ENCODE measurements around the gene PLCH1. TPM values are rescaled to one million over a fixed set of nuclear protein-coding genes. Genes with fewer than 3 reads are reported as not detected.

Gene PLCH1
- total RNA-seq, 1 experiment from 2014 or later, result 5.2 TPM

- H3K4me3 ChIP-seq (ENCODE audit: insufficient read depth, low read depth, low read length), result no peak overlapping the region
- H3K36me3 ChIP-seq (replicated peaks; ENCODE audit: control insufficient read depth, insufficient read depth, low read length), result no peaks in the 10 kb centered on the region
- H3K27me3 ChIP-seq (ENCODE audit: control insufficient read depth, insufficient read depth, low read length), result no peaks in the 10 kb centered on the region
- DNase-seq, result no peak
These were observed 367.0 kb downstream of the PLCH1 start for GRCh38 chr3:155377847-155378246.

DNA sequence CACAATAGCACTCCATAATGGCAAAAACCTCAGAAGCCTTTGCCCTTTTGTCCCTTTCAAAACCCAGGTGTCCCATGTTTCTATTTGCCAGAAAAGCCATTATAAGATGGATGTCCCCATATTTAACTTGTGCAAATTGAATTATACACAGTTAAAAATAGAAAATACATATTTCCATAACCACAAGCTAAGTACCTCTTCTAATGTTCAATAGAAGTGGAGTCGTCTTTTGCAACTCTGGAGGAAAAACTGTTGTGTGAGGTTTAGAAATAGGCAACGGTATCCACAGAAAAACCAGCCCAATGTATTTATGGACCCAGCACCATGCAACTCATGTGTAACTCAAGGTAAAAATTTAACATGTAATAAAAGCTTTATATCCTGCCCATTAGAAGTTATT, 367.8 kb downstream of the PLCH1 start:
- Histone ChIP-seq H3K4me3 (ENCODE audit: insufficient read depth, low read depth, low read length) (no peak overlapping the region), H3K36me3 (replicated peaks; ENCODE audit: control insufficient read depth, insufficient read depth, low read length) (no peaks in the 10 kb centered on the region), H3K27me3 (ENCODE audit: control insufficient read depth, insufficient read depth, low read length) (no peaks in the 10 kb centered on the region)
- DNase-seq, result no peak

- H3K27me3 ChIP-seq (ENCODE audit: control insufficient read depth, insufficient read depth, low read length), result no peaks in the 10 kb centered on the region
- H3K4me3 ChIP-seq (ENCODE audit: insufficient read depth, low read depth, low read length), result no peak overlapping the region
- DNase-seq, result no peak
- no peaks in the 10 kb centered on the region for H3K36me3 ChIP-seq (replicated peaks; ENCODE audit: control insufficient read depth, insufficient read depth, low read length)
These were observed 372.6 kb downstream of the PLCH1 start for GRCh38 chr3:155372281-155372680.

DNA sequence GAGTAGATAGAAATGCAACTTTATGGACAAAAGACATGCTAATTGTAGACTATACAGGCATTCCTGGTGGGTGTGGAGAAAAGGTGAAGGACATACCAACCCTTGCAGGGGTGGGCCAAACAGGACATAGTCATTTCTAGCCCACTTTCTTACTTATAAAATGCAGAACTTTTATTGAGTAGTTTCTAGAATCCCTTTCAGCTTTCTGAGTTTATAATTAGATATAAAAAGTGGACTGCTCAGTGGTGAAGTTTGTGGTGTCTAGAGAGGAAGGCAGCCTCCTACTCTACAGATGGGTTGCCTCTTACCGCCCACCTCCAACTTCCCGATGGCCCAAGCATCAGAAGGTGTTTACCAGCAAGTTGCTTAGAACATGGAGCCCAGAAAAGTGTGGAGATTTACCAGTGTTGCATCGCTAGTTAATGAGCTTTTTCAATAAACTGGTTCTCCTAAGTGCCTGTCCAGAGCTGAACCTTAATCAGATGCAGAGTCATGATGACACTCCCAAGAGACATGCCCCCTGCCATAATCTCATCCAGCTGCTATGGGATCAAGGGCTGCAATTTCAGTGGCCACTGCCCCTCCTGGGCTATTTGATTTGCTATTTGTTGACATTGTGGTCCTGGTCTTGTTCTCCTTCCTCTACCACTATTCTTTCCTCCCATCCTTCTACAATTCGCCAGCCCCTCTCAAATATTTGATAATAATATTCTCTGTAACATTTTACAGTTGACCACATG, 373.9 kb downstream of the PLCH1 start:
- no peak for DNase-seq
- H3K27me3 ChIP-seq (ENCODE audit: control insufficient read depth, insufficient read depth, low read length), result no peaks in the 10 kb centered on the region

GRCh38 chr3:155370198-155370597, 374.7 kb downstream of the PLCH1 start:
- DNase-seq, result no peak
- Histone ChIP-seq H3K36me3 (replicated peaks; ENCODE audit: control insufficient read depth, insufficient read depth, low read length) (no peaks in the 10 kb centered on the region), H3K27me3 (ENCODE audit: control insufficient read depth, insufficient read depth, low read length) (no peaks in the 10 kb centered on the region; the same call in 1 of the 2 replicates), H3K4me3 (ENCODE audit: insufficient read depth, low read depth, low read length) (no peak overlapping the region)

More for the DNA sequence above, 373.9 kb downstream of the PLCH1 start:
- Histone ChIP-seq H3K4me3 (ENCODE audit: insufficient read depth, low read depth, low read length) (no peak overlapping the region), H3K36me3 (replicated peaks; ENCODE audit: control insufficient read depth, insufficient read depth, low read length) (no peaks in the 10 kb centered on the region)

- H3K27me3 ChIP-seq (ENCODE audit: control insufficient read depth, insufficient read depth, low read length), result no peaks in the 10 kb centered on the region; the same call in 1 of the 2 replicates
- H3K4me3 ChIP-seq (ENCODE audit: insufficient read depth, low read depth, low read length), result no peak overlapping the region
- DNase-seq, result no peak
- H3K36me3 ChIP-seq (replicated peaks; ENCODE audit: control insufficient read depth, insufficient read depth, low read length), result no peaks in the 10 kb centered on the region
These were observed 375.1 kb downstream of the PLCH1 start for GRCh38 chr3:155369735-155370134.

- Histone ChIP-seq H3K4me3 (ENCODE audit: insufficient read depth, low read depth, low read length) (no peak overlapping the region), H3K27me3 (ENCODE audit: control insufficient read depth, insufficient read depth, low read length) (no peaks in the 10 kb centered on the region; the same call in none of the 2 replicates), H3K36me3 (replicated peaks; ENCODE audit: control insufficient read depth, insufficient read depth, low read length) (no peaks in the 10 kb centered on the region)
- DNase-seq, result no peak
These were observed 375.6 kb downstream of the PLCH1 start for GRCh38 chr3:155369244-155369643.

DNA sequence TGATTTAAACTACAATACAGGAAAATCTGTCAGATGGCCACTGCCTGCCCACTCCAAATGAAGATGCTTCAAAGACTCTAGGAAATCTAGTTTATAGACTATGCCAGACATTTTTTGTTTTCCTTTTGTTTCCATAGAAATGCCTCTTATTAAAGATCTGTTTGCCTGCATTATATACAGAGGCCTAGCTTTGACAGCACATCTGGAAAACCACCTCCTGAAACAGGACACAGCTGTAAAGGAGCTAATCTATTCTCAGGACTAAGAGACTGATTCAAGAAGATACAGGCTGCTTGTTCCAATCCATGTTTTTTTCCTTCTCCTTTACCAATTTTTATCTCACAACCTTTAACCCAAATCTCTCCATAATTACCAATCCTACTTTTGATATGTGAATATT, 376.1 kb downstream of the PLCH1 start:
- no peak for DNase-seq
- H3K4me3 ChIP-seq (ENCODE audit: insufficient read depth, low read depth, low read length), result no peak overlapping the region
- no peaks in the 10 kb centered on the region for H3K36me3 ChIP-seq (replicated peaks; ENCODE audit: control insufficient read depth, insufficient read depth, low read length)
- H3K27me3 ChIP-seq (ENCODE audit: control insufficient read depth, insufficient read depth, low read length), result no peaks in the 10 kb centered on the region; the same call in none of the 2 replicates

DNA sequence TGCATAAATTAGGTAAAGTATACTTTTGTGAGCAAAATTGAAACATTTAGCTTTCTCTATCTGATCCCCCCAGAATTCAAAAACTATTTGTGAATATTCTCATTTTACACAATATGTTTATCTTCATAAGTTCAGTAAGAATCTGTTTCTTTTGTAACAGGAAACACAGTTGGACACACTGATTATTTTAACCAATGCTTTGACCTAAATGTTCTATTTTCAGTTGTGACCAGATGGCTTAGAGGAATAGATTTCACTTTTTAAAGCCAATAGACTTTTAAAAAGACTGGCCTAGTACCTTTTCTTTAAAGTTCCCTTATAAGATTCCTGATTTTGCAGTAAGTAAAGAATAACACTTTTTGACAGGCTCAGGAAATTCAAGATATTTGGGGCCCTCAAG, 377.4 kb downstream of the PLCH1 start:
- DNase-seq, result no peak
- H3K4me3 ChIP-seq (ENCODE audit: insufficient read depth, low read depth, low read length), result no peak overlapping the region

GRCh38 chr3:155365178-155365783, 379.6 kb downstream of the PLCH1 start:
- Histone ChIP-seq H3K36me3 (replicated peaks; ENCODE audit: control insufficient read depth, insufficient read depth, low read length) (no peaks in the 10 kb centered on the region), H3K27me3 (ENCODE audit: control insufficient read depth, insufficient read depth, low read length) (peaks cover 6% of the 10 kb centered on the region), H3K4me3 (ENCODE audit: insufficient read depth, low read depth, low read length) (no peak overlapping the region)
- no peak for DNase-seq

More for the DNA sequence above, 377.4 kb downstream of the PLCH1 start:
- no peaks in the 10 kb centered on the region for H3K36me3 ChIP-seq (replicated peaks; ENCODE audit: control insufficient read depth, insufficient read depth, low read length)
- H3K27me3 ChIP-seq (ENCODE audit: control insufficient read depth, insufficient read depth, low read length), result no peaks in the 10 kb centered on the region; the same call in none of the 2 replicates

- H3K36me3 ChIP-seq (replicated peaks; ENCODE audit: control insufficient read depth, insufficient read depth, low read length), result no peaks in the 10 kb centered on the region
- H3K4me3 ChIP-seq (ENCODE audit: insufficient read depth, low read depth, low read length), result no peak overlapping the region
- no peak for DNase-seq
- peaks cover 7% of the 10 kb centered on the region for H3K27me3 ChIP-seq (ENCODE audit: control insufficient read depth, insufficient read depth, low read length)
These were observed 380.4 kb downstream of the PLCH1 start for GRCh38 chr3:155364492-155364891.

DNA sequence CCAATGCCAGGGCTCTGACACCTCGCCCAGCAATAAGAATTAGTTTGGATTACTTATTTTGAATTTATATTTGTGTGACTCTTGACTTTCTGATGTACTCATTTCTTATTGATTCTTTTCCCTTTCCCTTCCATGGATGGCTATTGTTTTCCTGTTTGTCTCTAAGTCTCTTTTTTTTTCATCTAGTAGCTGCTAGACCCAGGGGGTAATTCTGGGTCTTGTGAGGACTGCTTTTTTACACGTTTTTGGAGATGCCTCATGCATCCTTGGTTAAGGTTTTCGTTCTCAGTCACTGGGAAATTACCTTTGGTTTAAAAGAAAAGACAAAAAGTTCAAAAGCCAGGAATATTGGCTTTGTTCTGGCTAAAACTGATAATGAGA, 381.2 kb downstream of the PLCH1 start:
- H3K36me3 ChIP-seq (replicated peaks; ENCODE audit: control insufficient read depth, insufficient read depth, low read length), result no peaks in the 10 kb centered on the region
- no peak for DNase-seq
- peaks cover 7% of the 10 kb centered on the region for H3K27me3 ChIP-seq (ENCODE audit: control insufficient read depth, insufficient read depth, low read length)
- H3K4me3 ChIP-seq (ENCODE audit: insufficient read depth, low read depth, low read length), result no peak overlapping the region

DNA sequence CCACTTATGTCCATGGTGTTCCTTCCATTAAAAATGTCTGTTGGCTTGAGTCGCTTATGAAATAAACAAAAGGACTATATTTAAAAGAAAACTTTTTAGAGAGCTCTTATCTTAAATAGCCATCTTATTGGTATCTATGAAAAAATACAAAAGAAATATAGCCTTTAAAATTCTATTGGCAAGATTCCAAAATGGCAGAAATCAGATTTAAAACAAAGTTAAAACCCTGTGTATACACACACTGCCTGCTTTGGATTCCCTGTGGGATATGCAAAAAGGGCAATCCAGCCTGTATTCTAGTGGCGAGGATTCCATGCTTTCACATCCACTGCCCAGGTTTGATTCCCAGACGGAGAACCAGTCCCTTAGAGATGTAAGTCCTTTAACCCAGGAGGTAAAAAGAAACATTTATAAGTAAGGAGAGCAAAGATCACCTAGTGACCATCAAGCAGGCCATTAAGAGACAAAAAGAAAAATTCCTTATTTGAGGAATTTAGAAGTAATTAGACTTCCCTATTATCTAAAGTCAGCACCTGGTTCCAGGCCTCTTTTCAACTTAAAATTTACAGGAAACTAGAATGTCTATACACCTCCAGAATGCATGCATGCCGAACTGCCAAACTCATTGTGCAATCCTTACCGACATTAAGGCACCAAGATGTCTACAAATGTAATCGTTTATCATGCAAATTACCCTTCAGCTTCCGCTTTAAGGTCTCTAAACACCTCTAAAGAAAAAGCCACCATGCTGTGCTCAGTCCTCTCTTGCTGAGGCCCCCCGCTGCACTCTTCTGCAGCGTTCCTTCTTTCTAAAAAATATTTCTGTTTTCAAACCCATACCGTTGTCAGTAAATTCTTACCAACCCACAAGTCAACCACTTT, 381.8 kb downstream of the PLCH1 start:
- Histone ChIP-seq H3K4me3 (ENCODE audit: insufficient read depth, low read depth, low read length) (no peak overlapping the region), H3K27me3 (ENCODE audit: control insufficient read depth, insufficient read depth, low read length) (peaks cover 7% of the 10 kb centered on the region), H3K36me3 (replicated peaks; ENCODE audit: control insufficient read depth, insufficient read depth, low read length) (no peaks in the 10 kb centered on the region)
- DNase-seq, result peak; percentile 6

DNA sequence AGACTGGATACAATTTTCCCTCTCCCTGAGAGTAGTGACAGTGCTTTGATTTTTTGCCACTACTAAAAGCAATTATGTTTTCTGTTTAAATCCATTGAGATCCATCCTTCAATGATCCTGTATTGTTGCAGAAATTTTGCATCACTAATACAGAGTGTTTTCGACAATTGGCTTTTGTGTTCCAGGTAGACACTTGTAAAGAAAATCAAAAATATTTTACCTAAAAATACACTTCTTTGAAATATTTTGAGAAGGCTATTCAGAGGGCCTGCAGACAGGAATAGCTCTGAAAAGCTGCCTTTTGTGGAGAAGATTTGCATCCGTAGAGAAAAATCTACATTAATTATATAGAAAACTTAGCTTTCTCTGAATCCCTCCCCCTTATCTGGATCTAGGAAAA, 384.6 kb downstream of the PLCH1 start:
- no peak for DNase-seq
- H3K4me3 ChIP-seq (ENCODE audit: insufficient read depth, low read depth, low read length), result no peak overlapping the region
- peaks cover 9% of the 10 kb centered on the region for H3K27me3 ChIP-seq (ENCODE audit: control insufficient read depth, insufficient read depth, low read length)
- H3K36me3 ChIP-seq (replicated peaks; ENCODE audit: control insufficient read depth, insufficient read depth, low read length), result no peaks in the 10 kb centered on the region
